Measurements from ENCODE around the gene GNG13.
"Not testable (repeated sequence)": the region's sequence is repeated elsewhere in the genome, so short reads cannot be mapped to it uniquely, and the experiment has no call there.

GNG13 gene

DNA sequence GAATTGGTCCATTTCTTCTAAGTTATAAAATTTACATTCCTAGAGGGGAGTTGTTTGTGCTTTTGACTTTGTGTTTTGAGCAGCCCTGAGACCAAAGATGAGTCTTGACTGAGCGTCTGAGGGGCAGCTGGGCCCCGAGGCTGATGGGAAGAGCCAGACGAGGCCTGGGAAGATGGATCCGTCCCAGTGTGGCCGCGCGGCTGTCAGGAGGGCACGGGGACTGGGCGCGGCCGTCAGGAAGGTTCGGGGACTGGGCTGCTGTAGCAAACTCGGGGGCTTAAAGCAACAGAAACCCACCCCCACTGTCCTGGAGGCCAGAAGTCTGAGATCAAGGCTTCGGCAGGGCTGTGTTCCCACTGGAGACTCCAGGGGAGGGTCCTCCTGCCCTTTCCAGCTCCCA is 38.2 kb upstream of the GNG13 start:
- TF ChIP-seq, protein P1, sequence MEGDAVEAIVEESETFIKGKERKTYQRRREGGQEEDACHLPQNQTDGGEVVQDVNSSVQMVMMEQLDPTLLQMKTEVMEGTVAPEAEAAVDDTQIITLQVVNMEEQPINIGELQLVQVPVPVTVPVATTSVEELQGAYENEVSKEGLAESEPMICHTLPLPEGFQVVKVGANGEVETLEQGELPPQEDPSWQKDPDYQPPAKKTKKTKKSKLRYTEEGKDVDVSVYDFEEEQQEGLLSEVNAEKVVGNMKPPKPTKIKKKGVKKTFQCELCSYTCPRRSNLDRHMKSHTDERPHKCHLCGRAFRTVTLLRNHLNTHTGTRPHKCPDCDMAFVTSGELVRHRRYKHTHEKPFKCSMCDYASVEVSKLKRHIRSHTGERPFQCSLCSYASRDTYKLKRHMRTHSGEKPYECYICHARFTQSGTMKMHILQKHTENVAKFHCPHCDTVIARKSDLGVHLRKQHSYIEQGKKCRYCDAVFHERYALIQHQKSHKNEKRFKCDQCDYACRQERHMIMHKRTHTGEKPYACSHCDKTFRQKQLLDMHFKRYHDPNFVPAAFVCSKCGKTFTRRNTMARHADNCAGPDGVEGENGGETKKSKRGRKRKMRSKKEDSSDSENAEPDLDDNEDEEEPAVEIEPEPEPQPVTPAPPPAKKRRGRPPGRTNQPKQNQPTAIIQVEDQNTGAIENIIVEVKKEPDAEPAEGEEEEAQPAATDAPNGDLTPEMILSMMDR (IDR thresholded peaks at IDR 0.05; ENCODE audit: insufficient read depth, low read depth, low read length, missing control alignments): no peak
- H3K4me3 ChIP-seq (ENCODE audit: low read depth, low read length): no peak overlapping the region
- no peak for DNase-seq (ENCODE audit: low read depth)

DNA sequence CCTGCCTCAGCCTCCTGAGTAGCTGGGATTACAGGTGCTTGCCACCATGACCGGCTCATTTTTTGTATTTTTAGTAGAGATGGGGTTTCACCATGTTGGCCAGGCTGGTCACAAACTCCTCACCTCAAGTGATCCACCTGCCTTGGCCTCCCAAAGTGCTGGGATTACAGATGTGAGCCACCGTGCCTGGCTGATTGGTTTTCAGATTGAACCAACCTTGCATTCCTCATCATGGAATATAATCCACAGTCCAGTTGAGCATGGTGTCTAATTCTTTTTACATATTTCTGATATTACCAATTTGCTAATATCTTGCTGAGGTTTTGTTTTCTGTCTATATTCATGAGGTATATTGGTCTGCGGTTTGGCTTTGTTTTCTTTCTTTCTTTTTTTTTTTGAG is 36.3 kb upstream of the GNG13 start:
- H3K4me3 ChIP-seq (ENCODE audit: low read depth, low read length); DNase-seq (ENCODE audit: low read depth): not testable (repeated sequence)

DNA sequence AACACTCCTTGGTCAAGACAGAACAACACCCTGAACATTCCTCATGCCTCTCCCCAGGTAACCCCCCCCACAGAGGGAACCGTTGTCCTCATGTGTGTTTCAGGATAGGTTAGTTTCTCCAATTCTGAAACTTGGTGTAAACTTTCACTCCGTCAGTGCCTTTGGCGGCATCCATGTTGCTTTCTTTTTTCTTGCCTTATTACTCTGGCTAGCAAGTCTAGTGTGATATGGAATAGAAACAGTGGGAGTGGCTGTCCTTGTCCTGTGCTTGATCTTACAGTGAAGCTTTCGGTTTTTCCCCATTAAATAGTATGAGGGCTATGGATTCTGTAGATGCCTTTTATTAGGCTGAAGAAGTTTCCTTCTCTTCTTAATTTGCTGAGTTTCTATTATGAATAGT is 35.7 kb upstream of the GNG13 start:
- H3K4me3 ChIP-seq (ENCODE audit: low read depth, low read length): no peak overlapping the region
- TF ChIP-seq, protein P1 (IDR thresholded peaks at IDR 0.05; ENCODE audit: insufficient read depth, low read depth, low read length, missing control alignments): no peak
- no peak for DNase-seq (ENCODE audit: low read depth)

DNA sequence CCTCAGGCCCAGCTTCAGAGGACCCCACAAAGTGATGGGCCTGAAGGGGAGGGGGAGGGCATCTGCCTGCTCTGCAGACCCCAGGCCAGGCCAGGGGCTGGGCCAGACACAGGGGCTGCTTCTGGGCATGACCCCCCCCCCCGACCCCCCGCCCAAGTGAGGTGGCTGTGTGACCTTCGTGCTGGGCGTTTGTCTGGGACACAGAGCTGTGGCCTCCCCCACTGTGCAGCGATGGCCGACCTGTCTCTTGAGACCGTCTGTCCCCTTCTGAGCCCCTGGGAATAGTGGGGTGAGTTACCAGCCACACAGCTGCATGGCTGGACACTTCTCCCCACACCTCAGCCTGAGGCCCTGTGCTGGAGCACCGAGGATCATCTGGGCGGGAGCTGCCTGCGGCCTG is 34.8 kb upstream of the GNG13 start:
- DNase-seq (ENCODE audit: low read depth): no peak
- no peak overlapping the region for H3K4me3 ChIP-seq (ENCODE audit: low read depth, low read length)
- TF ChIP-seq, protein P1 (IDR thresholded peaks at IDR 0.05; ENCODE audit: insufficient read depth, low read depth, low read length, missing control alignments): no peak

DNA sequence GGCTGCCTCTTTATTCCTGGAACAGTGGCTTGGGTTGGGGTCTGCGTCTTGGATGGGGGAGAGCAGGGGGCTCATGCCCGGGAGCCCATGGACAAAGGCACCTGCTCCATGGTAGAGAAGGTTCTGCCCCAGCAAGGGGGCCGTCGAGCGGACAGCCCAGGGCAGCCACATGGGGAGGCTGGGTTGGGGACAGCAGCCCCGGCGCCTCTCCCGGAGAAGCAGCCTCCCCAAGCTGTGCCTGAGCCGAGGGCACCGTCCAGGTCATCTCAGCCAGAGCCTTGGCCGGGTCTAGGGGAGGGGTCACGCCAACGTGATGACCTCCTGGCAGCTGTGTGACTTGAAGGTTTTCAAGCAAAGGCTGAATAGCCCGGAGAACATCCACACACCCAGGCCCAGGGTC is 32.9 kb upstream of the GNG13 start:
- TF ChIP-seq, protein P1 (IDR thresholded peaks at IDR 0.05; ENCODE audit: insufficient read depth, low read depth, low read length, missing control alignments): no peak
- DNase-seq (ENCODE audit: low read depth): no peak
- H3K4me3 ChIP-seq (ENCODE audit: low read depth, low read length): no peak overlapping the region

DNA sequence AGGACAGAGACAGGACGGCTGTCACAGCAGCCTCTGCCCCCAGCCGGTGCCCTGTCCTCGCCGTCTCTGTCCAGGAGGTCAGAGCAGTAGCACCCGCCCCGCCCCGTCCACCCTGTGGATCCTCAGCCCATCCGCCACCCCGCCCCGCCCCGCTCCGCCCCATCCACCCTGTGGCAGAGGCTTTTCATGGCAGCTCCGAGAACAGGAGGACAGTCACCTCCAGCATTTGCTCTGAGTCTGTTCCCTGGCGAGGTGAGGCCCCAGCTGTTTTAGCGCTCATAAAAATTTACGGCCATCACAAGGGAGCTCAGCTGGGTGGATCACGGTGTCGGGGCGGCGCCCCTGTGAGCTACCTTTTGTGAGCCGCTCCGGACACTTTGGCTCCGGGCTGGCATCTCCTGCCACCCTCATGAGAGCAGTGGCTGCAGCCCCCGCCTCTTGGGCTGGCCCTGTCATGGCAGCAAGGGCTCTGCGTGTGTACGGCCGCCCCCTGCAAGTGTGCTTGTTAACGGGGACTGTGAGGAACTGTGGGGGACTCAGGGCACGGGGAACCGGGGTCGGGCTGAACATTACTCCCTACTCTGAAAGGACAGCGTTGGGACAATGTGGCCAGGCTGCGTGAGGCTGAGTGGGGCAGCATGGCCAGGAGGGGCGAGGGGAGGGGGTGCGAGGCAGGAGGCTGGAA is 32.3 kb upstream of the GNG13 start:
- TF ChIP-seq, protein P1 (IDR thresholded peaks at IDR 0.05; ENCODE audit: insufficient read depth, low read depth, low read length, missing control alignments): no peak
- no peak overlapping the region for H3K4me3 ChIP-seq (ENCODE audit: low read depth, low read length)
- DNase-seq (ENCODE audit: low read depth): no peak

DNA sequence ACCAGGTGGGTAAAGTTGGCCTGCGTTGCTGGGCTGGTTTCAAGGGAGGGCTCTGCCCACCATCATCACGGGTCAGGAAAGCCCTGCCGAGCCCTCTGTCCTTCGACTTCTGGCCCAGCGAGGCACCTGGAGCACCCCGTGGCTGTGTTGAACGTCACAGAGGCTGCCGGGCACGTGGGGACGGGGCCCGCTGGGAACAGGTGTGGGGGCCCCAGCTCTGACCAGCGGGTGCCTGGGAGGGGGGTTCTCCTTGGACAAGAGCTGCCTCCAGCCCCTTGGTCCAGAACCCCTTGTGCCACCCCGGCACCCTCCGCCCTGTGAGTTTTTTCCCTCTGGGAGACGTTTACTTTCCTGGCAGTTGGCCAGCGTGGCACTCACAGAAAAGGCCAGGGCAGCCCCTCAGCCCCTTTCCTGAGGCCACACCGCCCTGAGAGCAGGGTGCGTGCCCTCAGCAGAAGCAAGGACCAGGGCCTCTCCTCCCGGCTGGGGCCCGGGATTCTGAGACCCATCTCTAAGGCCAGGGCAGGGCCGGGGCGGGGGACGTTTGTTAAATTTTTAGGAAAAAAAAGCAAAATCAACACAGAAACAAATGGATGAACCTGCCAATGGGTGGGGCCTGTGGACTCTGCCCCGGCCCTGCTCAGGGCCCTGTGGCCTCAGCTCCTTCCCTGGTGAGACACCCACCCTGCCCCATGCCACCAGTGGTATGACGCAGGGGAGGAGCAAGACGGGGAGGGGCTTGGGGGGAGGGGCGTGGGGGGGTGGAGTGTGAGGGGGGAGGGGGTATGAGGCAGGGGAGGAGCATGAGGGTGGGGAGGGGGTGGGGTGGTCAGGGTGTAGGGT is 31.3 kb upstream of the GNG13 start:
- H3K4me3 ChIP-seq (ENCODE audit: low read depth, low read length): no peak overlapping the region
- no peak for DNase-seq (ENCODE audit: low read depth)
- TF ChIP-seq, protein P1 (IDR thresholded peaks at IDR 0.05; ENCODE audit: insufficient read depth, low read depth, low read length, missing control alignments): no peak
